CD4-positive, alpha-beta T cell treated with Interleukin-17A for 4 hours (primary cell): ENCODE results near the gene TMEM116.
"Not testable (repeated sequence)": the region's sequence is repeated elsewhere in the genome, so short reads cannot be mapped to it uniquely, and the experiment has no call there.

Experiments used
- DNase-seq: peaks from one replicate; pipeline ENCODE4 v3.0.0-alpha.2; 2020; ENCODE audit warnings: mixed read lengths

TMEM116 gene

GRCh38 chr12:112012775-112013600 lies at the start of gene TMEM116, which contains the start of gene ERP29:
Gene TMEM116 (minus strand): TSS chr12:112013165. CDS start chr12:112005270, 7,895 bp downstream.
Gene ERP29 (plus strand): TSS chr12:112013426. CDS start chr12:112013466, 40 bp downstream.
- peak; percentile 100 for DNase-seq

GRCh38 chr12:112061137-112061536 lies 48.2 kb upstream of the TMEM116 start:
- no peak for DNase-seq

GRCh38 chr12:112049351-112049750 lies 36.4 kb upstream of the TMEM116 start:
- no peak for DNase-seq

- no peak for DNase-seq
Observed at GRCh38 chr12:112046003-112046402, 33.0 kb upstream of the TMEM116 start.

- not testable (repeated sequence) for DNase-seq
Observed at GRCh38 chr12:112036614-112037013, 23.6 kb upstream of the TMEM116 start.

GRCh38 chr12:112035219-112035785 lies 22.3 kb upstream of the TMEM116 start:
- DNase-seq, result no peak

GRCh38 chr12:112032292-112032691 lies 19.3 kb upstream of the TMEM116 start:
- DNase-seq, result no peak

GRCh38 chr12:112031472-112031871 lies 18.5 kb upstream of the TMEM116 start:
- no peak for DNase-seq

- DNase-seq, result no peak
Observed at GRCh38 chr12:112029301-112029700, 16.3 kb upstream of the TMEM116 start.

GRCh38 chr12:112025808-112026375 lies 12.9 kb upstream of the TMEM116 start:
- no peak for DNase-seq

GRCh38 chr12:112023759-112024396 lies 10.9 kb upstream of the TMEM116 start:
- no peak for DNase-seq

- no peak for DNase-seq
Observed at GRCh38 chr12:112022241-112023016, 9.5 kb upstream of the TMEM116 start.

- DNase-seq, result no peak
Observed at GRCh38 chr12:112020947-112021457, 8.0 kb upstream of the TMEM116 start.

GRCh38 chr12:112018571-112019237 lies 5.7 kb upstream of the TMEM116 start:
- DNase-seq, result no peak

GRCh38 chr12:112017041-112017440 lies 4.1 kb upstream of the TMEM116 start:
- no peak for DNase-seq

- DNase-seq, result no peak
Observed at GRCh38 chr12:112015938-112016337, 3.0 kb upstream of the TMEM116 start.

GRCh38 chr12:112013601-112014402 lies 837 bp upstream of the TMEM116 start:
- DNase-seq, result peak; percentile 78

GRCh38 chr12:112011685-112012084 lies 1.3 kb downstream of the TMEM116 start:
- DNase-seq, result no peak

GRCh38 chr12:112010415-112011344 lies 2.3 kb downstream of the TMEM116 start:
- no peak for DNase-seq

- DNase-seq, result not testable (repeated sequence)
Observed at GRCh38 chr12:112009596-112009995, 3.4 kb downstream of the TMEM116 start.
